K562 (cell line): Measurements from ENCODE around the gene YIPF5. TPM values are rescaled to one million over a fixed set of nuclear protein-coding genes. Genes with fewer than 3 reads are reported as not detected.

Experiments
- BRF2 ChIP-seq: IDR thresholded peaks from 3 replicates; pipeline ENCODE4 v1.6.1; 2011; ENCODE audit warnings: borderline replicate concordance, mild to moderate bottlenecking; ENCODE audit not compliant: insufficient read length, insufficient read depth
- GTF2E2 ChIP-seq: fragments of 200-800 bp; sonication (Bioruptor generic); IDR thresholded peaks from 2 replicates; pipeline ENCODE4 v1.6.1; 2016; ENCODE audit warnings: missing genetic modification characterization, missing compliant biosample characterization
- MGA ChIP-seq: fragments of 450-650 bp; IDR thresholded peaks from 2 replicates; pipeline ENCODE4 v1.6.1; 2016; ENCODE audit warnings: mild to moderate bottlenecking, moderate library complexity
- NCOA6 ChIP-seq: fragments of 450-650 bp; IDR thresholded peaks from 2 replicates; pipeline ENCODE4 v1.6.1; 2017; ENCODE audit warnings: mild to moderate bottlenecking
- NFXL1 ChIP-seq: fragments of 450-650 bp; formaldehyde crosslinking; IDR thresholded peaks from 2 replicates; pipeline ENCODE4 v1.4.0; 2021; ENCODE audit warnings: mild to moderate bottlenecking
- SUPT5H ChIP-seq: fragments of 450-650 bp; IDR thresholded peaks from 2 replicates; pipeline ENCODE4 v1.6.1; 2016
- TCF7L2 ChIP-seq: fragments of 150-350 bp; IDR thresholded peaks from 2 replicates; pipeline ENCODE4 v1.6.1; 2016; ENCODE audit warnings: low read depth, mild to moderate bottlenecking, low read length, moderate library complexity
- ZNF395 ChIP-seq: fragments of 200-800 bp; sonication (Bioruptor generic); IDR thresholded peaks from 2 replicates; pipeline ENCODE4 v1.6.1; 2017; ENCODE audit warnings: missing genetic modification characterization, missing compliant biosample characterization
- polyA plus RNA-seq, 8 experiments: library from polyadenylated mRNA; depleted of rRNA in 4 of 8; stranded (reverse) in 5 of 8; unstranded in 3 of 8; fragments of >200 nt; fragmentation: Nextera tagmentation in 2 of 8; fragmentation: Illumina TruSeq in 1 of 8; extraction: Ambion mirVana in 2 of 8; extraction: Trizol in 1 of 8; gene quantifications; 2 replicates each; pipeline versions ENCODE4 v1.2.1 to v1.2.3, GENCODE V29; 2011 to 2014; ENCODE audit warnings: inconsistent platforms in 1 of 8, missing spikeins in 1 of 8
- total RNA-seq, 7 experiments: library from RNA; depleted of rRNA in 6 of 7; stranded (reverse); fragments of >200 nt in 6 of 7; fragmentation: Illumina TruSeq in 2 of 7; extraction: Trizol in 2 of 7; gene quantifications; 2 replicates each; pipeline versions ENCODE4 v1.2.1 to v1.2.3, GENCODE V29; 2011 to 2021; ENCODE audit warnings: low replicate concordance in 1 of 7

The YIPF5 gene
- total and polyA plus RNA-seq, 9 of the 15 experiments (the other 6 are each of a cell fraction or from before 2014, with no cell fraction given): 12.1 to 52.9 (median 33.7) TPM

GRCh38 chr5:144135113-144135762, 35.2 kb downstream of the YIPF5 start (continued):
- TF ChIP-seq MGA (no peak), NFXL1 (CRISPR knock-in tag) (no peak), TCF7L2 (no peak), BRF2 (no peak), ZNF395 (CRISPR knock-in tag) (no peak), SUPT5H (no peak), NCOA6 (no peak), GTF2E2 (tag) (no peak)
